NCI-H2171 treated with DMSO at 0.1 percent for 48 hours (cell line): Measurements from ENCODE around the gene UBE2F.
"Not testable (repeated sequence)": the region's sequence is repeated elsewhere in the genome, so short reads cannot be mapped to it uniquely, and the experiment has no call there.

Experiments
- DNase-seq: peaks from one replicate; lab custom pipeline; 2025; lab: John Stamatoyannopoulos, UW

Gene UBE2F

DNA sequence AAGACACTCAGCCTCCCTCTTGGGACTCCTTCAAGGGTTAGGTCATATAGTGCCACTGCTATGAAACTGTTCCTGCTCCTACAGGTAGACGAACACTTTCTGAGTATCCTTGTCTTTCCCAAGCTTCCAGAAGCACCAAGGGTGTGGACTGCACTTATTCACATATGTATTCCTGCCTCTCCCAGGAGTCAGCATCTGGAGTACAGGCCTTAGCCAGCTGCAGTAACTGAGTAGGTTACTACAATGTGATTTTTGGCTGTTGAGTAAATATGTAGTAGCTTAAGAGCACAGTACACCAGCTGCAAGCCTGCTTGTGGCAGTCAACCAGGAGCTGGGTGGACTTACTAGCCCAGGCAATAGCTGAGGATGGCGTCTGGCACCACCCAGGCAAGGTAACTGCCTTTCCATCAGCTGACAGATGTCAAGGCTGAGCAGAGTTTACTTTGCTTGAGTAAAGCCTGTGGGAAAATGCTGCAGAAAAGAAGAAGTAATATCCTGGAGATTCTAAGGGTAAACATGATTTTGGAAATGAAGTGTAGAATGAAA, 80.0 kb downstream of the UBE2F start:
- no peak for DNase-seq

DNA sequence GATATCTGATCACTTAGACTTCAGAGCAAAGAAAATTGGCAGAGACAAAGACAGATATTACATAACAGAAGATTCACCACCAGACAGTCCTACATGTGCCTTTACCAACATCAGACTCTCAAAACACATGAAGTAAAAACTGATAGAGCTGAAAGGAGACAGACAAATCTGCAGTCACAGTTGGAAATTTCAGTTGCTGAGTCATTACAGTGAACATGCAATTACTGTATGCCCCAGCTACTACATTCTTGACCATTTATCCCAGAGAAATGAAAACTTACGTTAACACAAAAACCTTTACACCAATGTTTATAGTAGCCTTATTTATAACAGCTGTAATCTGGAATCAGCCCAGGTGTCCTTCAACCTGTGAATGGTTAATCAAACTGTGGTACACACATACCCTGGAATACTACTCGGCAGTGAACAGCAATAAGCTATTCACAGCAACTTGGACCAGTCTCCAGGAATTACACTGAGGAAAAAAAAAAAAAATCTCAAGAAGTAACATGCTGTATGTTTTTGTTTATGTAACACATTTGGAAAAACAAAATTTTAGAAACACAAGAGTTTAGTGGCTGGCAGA, 86.5 kb downstream of the UBE2F start:
- no peak for DNase-seq

DNA sequence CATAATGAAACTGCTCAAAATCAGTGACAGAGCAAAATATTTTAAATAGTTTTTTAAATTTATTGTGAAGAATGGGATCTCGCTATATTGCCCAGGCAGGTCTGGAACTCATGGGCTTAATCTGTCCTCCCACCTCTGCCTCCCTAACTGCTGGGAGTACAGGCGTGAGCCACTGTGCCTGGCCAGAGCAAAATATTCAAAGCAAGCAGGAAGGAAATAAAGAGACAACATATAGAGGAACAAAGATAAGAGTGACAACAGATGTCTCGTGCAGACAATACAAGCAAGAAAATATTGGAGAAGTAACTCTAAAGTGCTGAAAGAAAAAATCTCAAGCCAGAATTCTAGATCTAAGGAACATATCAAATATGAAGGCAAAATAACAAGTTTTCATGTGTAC, 89.0 kb downstream of the UBE2F start:
- DNase-seq: no peak

DNA sequence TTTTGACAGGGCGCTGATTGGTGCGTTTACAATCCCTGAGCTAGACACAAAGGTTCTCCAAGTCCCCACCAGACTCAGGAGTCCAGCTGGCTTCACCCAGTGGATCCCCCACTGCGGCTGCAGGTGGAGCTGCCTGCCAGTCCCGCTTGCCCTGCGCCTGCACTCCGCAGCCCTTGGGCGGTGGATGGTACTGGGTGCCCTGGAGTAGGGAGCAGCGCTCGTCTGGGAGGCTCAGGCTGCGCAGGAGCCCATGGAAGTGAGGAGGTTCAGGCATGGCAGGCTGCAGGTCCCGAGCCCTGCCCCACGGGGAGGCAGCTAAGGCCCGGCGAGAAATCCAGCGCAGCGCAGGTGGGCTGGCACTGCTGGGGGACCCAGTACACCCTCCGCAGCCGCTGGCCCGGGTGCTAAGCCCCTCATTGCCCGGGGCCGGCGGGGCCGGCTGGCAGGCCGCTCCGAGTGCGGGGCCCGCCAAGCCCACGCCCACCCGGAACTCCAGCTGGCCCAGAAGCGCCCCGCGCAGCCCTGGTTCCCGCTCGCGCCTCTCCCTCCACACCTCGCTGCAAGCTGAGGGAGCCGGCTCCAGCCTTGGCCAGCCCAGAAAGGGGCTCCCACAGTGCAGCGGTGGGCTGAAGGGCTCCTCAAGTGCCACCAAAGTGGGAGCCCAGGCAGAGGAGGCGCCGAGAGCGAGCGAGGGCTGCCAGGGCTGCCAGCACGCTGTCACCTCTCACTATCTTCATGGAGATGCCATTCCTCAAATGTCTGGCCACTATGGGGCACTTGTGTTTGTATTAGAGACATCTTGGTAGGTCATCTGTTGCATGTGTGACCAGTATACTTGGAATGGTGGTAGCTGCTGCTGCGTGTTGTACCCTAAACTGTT, 91.1 kb downstream of the UBE2F start:
- not testable (repeated sequence) for DNase-seq

DNA sequence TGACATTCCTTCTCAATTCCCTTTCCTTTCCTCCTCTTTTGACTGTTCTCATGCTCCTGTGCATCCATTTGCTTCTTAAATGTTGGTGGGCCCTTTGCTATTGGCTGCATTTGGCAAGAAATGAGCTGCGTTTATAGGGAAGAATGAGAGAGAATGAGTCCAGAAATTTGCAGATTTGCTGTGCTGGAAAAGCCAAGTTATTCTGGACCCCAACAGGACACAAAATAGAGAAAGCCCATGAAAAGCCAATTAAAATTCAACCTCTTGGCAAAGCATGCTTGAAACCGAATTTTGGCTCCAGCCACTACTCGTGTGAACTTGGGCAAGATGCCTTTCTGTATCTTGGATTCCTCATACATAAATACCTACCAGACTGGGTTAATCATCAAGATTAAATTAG, 92.7 kb downstream of the UBE2F start:
- no peak for DNase-seq

DNA sequence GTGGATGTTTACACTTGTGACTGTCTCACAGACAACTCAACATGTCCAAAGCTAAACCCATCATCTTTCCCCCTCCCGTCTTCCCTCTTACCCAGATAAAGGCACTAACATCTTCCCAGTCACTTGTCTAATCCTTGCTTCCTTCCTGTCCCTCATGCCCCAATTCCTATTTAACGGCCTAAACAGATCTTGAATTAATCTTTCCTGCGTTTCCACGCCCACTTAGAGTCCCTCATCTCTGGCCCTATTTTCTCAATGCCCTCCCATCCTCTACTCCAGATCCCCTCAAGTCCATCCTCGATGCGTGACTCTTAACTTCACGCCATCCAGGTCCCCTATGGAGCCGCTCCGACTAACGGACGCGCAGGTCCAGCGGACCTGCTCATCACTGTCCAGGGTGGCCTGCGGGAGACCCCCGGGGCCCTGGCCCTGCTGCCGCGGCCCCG, 93.3 kb downstream of the UBE2F start:
- DNase-seq: no peak

DNA sequence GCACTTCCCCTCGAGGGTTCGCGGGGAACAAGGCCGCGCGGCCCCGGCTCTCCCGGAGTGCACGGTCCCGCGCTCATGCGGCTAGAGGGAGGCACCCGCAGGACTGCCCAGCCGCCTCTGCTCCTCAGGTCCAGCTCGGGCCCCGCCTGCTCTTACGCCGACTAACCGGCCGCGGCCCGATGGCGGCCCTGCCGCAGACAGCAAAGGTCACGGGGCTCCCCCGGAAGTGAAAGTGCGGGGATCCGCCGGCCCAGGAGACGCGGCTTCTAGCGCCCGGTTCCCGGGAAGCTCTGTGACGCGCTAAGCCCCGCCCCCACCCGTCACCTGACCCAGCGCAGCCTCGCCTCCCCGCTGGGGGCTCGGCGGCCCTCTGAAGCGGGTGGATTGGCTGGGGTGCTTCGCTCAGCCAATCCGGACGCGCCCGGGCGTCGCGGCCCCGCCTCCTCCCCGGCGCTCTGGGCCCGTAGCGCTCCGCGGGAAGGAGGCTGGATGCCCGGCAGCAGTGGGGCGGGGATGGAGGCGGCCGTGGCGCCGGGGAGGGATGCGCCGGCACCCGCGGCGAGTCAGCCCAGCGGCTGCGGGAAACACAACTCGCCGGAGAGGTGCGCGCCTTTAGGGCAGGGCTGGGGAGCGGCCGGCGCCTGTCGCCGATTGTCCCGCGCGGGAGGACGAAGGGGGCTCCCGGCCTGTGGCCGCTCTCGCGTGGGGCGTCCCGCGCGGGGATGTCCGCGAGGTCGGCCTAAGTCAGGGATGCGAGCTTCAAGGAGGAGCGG, 93.9 kb downstream of the UBE2F start, which contains the start of gene SCLY:
TSS of gene SCLY (plus strand) at position 460 of the 773 bp plus-strand sequence. CDS start at position 514, 54 bp downstream.
- peak; percentile 77 for DNase-seq

DNA sequence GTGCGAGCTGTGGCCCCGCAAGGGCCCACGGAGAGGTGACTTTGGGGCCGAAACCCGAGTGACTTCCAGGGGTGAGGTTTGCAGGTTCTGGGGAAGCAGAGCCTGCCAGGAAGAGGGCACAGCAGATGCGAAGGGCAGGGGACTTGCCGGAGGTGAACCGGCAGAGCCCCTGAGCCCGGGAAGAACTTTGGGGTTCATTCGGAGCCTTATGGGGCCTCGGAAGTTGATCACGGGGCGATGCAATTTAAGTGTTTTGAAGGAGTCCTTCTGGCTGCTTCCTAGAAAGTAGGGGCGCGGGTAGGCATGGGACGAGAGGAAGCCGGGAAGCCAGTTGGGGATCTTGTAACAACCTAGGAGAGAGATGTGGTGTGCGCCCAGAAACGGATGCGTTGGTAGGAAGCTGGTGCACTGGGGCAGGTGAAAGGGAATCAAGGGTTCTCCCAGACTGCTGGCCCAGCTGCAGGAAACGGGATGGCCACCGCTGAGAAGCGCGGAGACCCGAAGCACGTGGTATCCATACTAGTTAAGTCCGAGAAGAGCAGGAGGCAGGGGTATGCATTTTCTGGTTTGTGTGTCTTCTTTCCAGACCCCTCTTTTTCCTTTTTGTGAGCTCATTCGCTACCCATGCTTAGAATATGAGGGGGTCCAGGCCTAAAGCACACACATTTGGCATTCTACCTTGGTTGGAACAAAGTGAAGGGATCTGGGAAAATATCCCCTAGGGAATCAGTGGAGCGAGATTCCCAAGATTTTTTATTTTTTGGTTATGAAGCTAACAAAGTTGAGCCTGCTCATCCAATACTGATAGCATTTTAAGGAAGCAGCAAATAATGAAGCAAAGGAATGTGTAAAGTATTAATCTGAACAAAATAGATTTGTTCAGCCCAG, 94.7 kb downstream of the UBE2F start:
- DNase-seq: peak; percentile 40

DNA sequence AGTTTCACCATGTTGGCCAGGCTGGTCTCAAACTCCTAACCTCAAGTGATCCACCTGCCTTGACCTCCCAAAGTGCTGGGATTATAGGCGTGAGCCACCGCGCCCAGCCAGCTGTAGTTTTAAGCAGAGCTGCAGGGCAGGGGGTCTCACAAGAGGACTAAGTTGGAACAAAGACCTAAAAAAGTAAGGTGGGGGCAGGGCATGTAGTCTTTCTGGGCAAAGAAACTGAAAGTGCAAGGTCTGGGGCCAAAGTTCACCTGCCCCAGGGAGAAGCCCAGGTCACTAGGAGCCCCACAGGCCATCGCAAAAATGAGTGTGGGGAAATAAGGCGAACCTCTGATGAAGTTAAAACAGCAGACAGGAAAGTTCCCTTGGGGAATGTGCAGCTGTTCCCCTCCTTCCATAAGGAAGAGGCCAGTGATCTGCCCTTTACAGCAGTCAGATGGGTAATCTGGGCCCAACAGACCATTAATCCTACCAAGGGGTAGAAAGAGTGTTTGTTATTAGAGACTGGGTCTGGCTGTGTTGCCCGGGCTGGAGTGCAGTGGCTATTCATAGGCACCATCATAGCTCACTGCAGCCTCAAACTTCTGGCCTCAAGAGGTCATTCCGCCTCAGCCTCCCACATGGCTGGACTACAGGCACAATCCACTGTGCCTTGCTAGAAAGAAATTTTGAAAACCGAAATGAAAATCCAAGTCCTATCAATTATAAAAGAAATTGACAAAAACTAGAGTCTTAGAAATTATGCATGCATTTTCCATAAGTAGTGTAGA, 96.8 kb downstream of the UBE2F start:
- no peak for DNase-seq

DNA sequence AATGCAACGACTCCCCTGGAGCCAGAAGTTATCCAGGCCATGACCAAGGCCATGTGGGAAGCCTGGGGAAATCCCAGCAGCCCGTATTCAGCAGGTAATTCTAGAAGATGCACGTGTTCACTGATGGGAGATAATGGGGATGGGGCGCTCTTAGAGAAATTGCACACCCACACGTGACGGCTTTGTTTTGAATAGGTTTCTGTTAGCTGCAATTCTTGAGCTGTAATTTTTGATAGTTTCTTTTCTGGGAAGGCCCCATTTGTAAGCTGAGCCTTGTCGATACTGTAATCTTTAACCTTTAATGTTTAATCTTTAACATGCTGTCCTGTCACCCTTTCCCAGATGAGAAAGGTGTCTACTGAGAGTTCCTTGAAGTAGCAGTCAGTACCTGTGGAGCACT, 97.6 kb downstream of the UBE2F start:
- DNase-seq: no peak

DNA sequence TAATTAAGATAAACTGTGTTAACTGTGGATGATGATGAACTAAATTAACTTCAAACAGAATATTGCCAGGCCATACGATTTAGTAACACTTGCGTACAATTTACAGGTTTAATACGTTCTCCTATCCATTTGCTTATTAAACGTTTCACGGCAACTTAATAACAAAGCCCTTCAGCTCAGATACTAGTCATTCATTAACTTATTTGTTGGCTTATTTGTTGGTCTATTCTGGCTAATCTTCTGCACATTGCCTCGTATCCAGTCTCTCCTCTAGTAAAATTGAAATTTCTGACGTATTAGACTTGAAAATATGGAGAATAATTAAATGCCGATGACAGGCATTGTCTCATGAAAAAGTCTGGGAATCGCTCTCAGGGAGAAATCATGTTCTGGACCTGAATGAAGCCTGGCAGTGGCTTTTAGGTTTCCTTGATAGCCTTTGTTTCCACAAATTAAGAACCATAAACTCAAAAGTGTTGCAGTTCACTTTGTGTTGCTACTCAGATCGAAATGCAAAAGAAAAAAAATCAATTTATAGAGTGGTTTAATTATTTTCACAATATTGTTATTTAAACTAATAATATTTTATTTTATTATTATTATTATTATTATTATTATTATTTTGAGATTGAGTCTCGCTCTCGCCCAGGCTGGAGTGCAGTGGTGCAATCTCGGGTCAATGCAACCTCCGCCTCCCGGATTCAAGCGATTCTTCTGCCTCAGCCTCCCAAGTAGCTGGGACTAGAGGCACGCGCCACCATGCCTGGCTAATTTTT, 98.4 kb downstream of the UBE2F start:
- DNase-seq: no peak

DNA sequence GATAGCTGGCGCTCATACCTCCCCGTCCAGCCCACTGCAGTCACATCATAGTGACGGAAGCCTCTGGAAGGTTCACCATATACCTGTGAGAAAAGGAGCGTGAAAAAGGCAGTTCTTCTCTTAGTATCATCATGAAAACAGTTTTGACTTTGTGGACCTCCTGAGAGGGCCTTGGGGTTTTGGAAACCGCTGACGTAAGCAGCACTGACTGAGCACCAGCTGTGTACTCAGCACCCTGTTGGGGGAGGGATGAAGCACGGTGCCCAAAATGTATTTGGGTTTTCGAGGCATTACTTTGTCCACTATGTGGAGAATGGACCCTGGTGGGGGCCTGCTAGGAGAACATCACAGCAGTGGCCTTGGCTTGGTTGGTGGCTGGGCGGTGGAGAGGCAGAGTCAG, 99.4 kb downstream of the UBE2F start:
- DNase-seq: no peak

DNA sequence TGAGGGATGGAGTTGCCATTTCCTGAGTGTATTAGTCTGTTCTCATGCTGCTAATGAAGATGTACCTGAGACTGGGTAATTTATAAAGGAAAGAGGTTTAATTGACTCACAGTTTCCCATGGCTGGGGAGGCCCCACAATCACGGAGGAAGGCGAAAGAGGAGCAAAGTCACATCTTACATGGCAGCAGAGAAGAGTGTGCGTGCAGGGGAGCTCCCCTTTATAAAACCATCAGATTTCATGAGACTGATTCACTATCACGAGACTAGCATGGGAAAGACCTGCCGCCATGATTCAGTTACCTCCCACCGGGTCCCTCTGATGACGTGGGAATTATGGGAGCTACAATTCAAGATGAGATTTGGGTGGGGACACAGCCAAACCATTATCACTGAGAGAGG, 99.9 kb downstream of the UBE2F start:
- DNase-seq: not testable (repeated sequence)

DNA sequence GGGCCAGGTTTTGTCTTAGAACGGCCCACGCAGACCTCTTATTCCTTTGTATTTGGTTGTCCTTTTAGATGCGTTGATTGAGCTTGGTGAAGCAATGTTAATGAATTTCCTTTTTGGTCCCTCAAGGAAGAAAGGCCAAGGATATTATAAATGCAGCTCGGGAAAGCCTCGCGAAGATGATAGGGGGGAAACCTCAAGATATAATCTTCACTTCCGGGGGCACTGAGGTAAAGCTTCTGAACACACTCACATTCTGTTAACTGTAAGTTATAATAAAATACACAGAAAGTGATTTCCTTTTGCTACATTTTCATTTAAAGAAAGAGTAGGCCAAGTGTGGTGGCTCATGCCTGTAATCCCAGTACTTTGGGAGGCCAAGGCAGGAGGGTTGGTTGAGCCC, 101.1 kb downstream of the UBE2F start:
- no peak for DNase-seq

DNA sequence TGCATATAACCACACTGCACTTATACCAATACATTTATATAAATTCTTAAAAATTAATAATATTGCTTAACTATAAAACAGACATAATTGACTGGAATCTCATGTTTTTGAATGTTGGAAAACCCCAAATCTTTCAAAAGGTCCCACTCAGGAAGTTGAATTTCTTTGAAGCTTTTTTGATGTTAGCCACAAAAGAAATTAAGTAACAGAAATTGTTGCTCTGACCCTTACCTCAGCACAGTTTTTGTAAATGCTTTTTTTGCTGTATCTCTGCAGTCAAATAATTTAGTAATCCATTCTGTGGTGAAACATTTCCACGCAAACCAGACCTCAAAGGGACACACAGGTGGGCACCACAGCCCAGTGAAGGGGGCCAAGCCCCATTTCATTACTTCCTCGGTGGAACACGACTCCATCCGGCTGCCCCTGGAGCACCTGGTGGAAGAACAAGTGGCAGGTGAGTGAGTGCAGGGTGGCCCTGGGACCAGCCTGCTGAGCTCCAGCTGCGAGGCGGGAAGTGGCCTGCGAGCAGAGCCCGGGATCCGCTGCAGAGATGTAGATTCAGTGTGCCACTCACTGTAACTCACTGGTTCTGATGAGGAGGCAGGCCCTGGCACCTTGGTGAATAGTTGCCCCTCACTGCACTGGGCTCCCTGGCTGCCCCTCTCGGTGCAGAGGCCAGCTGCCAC, 102.4 kb downstream of the UBE2F start:
- no peak for DNase-seq

DNA sequence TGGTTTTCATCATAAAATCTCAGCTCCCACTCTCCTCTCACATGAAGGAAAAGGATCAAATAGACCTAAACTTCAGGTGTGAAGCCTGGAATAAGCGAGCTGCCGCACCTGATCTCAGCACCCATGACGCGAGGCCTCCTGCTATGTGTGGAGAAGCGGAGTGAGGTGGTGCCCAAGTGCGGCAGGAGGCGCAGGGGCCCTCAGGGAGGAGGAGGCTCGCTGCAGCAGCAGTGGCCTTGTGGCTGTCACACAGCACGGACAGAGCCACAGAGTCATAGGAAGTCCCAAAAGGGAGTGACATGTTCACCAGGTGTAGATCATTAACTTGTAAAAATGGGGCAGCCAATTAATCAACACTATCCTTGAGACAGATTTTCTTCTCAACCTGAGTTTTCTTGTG, 103.1 kb downstream of the UBE2F start:
- no peak for DNase-seq

DNA sequence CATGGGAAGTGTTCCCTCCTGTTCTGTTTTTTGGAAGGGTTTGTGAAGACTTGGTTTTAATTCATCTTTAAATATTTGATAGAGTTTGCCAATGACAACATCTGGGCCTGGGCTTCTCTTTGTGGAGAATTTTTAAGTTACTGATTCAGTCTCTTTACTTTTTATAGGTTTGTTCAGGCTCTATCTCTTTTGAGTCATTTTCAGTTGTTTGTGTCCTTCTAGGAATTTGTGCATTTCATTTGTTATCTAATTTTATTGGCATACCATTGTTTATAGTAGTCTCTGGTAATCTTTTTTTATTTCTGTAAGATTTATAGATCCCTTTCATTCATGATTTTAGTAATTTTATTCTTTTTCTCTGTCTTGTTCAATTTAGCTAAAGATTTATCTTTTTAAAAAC, 108.6 kb downstream of the UBE2F start:
- DNase-seq: no peak

DNA sequence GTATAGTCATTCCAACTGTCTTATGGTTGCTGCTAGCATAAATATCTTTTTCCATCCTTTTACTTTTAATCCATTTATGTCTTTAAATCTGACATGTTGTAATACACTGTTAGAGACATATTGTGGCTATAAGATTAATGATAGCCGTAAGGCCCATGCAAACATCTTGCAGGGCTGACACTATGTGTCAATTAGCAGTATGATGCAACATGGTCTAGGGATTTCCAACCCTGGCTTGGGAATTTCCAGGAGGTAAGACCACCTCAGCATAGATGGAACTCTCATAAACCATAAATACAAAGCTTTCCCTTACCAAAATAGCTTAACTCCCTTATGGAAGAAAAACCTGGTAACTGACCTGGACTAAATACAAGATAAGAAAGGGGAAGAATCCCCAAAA, 110.5 kb downstream of the UBE2F start:
- DNase-seq: no peak

DNA sequence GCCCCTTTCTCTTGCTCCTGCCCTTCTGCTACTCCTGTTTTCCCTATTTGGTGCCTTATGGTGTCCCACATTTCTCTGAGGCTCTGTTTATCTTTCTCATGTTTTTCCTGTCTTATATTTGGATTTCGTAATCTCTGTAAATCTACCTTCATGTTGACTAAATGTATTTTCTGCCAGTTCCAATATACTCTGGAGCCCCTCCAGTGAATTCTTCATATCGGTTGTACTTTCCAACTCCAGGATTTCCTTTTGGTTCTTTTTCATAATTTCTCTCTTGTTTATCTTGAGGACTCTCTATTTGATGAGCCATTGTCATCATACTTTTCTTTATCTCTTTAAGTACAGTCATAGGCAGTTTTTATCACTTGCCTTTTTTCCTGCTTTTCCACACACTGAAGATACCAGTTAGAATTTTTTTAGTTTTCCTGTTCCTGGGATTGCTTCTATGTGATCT, 113.1 kb downstream of the UBE2F start:
- no peak for DNase-seq
